Pulmonary artery endothelial cell (primary cell): ENCODE results near the gene EVL. TPM values are rescaled to one million over a fixed set of nuclear protein-coding genes. Genes with fewer than 3 reads are reported as not detected.

Experiments
- total RNA-seq: library from RNA; depleted of rRNA; stranded (reverse); fragments of >200 nt; gene quantifications from 2 replicates; pipeline ENCODE4 v1.2.3, GENCODE V29; 2014

EVL gene
- total RNA-seq, 1 donor from 2014 or later, result 14.0 TPM

Other genes with a start within 250 kb of the EVL start
- 0.04 and 1.1 TPM in 2 replicates for gene DEGS2, start 94.2 kb downstream of the EVL start, total RNA-seq
- 56.3 and 65.0 TPM in 2 replicates for gene YY1, start 173.7 kb downstream of the EVL start, total RNA-seq
- 36.1 and 52.6 TPM in 2 replicates for gene SLC25A29, start 241.0 kb downstream of the EVL start, total RNA-seq